NCI-H2196 treated with DMSO at 0.1 percent for 48 hours (cell line): ENCODE measurements around the gene PRRX2.
A peak's percentile ranks its signal among the peaks of the same experiment; 100 is the strongest.
"Not testable (repeated sequence)": the region's sequence is repeated elsewhere in the genome, so short reads cannot be mapped to it uniquely, and the experiment has no call there.

Source experiments
- DNase-seq: peaks from one replicate; lab custom pipeline; 2025; ENCODE audit not compliant: unreplicated experiment; lab: John Stamatoyannopoulos, UW

PRRX2 gene

DNA sequence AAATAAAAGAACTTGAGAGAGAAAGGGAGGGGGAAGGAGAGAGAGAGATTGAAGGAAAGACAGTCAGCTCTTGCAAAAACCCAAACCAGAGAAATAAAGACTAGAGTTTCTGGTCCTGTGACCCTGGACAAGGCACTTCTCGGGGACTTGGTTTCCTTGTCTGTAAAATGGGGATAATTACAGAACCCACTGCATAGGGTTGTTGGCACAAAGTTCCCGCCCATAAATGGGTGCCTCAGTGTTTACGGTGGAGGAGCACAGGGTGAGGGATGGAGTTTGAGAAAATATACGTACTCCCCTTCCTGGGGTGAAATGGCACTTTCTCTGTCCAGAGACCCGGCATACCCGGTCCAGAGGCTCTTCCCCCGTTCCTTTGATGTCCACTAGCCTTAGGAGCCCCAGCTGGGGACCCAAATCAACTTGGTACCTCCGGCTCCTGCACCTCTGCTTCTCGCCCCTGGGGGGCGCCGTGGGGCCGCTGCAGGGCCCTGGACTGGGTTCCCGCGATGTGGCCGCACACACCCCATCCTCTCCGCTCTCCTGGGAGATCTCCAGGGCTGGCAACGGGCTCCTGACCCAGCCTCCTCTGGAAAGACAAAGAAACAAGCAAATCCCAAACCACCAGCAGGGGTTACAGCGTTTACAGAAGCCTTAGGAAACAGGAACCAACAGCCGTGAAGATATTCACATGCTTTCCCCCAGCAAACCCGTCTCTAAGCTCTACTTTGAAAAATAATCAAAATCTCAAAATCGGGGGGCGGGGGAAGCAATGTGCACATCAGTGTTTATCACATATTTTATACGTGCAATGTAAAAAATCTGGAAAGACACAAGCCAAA lies 61.1 kb downstream of the PRRX2 start:
- DNase-seq, result peak; percentile 42

DNA sequence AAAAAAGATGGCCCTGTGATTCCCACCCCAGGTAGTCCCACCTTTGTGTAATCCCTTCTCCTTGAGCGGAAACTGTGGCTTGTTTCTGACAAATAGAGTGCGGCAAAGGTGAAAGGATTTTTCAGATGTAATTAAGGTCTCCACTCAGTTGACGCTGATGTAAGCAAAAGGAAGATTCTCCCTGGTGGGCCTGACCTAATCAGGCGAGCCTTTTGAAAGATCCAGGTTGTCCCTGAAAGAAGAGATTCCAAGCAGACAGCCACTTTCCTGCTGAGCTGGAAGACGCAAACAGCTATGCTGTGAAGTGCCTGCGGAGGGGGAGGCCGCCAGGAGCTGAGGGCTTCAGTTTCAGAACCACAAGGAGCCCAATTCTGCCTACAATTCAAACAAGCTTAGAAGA lies 63.3 kb downstream of the PRRX2 start:
- no peak for DNase-seq

DNA sequence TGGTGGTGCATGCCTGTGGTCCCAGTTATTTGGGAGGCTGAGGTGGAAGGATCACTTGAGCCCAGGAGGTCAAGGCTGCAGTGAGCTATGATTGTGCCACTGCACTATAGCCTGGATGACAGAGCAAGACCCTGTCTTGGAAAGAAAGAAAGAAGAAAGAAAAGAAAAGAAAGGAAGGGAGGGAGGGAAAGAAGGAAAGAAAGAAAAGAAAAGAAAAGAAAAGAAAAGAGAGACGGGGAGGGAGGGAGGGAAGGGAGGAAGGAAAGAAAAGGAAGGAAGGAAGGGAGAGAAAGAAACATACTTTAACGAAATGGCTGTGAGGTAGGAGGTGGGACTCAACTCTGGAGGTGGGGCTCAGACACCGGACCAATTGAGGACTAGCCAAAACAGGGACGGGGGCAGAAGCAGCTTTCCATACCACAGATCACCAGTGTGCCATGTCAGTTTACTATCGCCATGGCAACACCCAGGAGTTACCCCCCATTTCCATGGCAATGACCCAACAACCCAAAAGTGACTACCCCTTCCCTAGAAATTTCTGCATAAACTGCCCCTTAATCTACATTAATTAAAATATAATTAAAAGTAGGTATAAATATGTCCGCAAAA lies 66.1 kb downstream of the PRRX2 start:
- DNase-seq, result no peak

DNA sequence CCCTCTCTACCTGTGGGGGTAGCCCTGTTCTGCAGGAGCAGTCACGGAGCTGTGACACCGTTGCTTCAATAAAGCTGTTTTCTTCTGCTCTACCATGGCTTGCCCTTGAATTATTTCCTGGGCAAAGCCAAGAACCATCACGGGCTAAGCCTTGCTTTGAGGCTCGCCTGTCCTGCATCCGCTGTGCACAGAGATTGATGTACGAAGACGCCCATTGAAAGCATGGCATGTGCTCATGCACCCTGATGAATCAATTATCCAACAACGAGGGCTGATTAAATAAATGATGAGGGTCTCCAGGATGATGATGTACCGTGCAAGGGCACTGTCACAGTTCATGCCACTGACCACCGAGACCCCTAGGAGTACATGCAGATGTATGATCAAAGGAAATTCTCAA lies 66.7 kb downstream of the PRRX2 start:
- DNase-seq, result no peak

DNA sequence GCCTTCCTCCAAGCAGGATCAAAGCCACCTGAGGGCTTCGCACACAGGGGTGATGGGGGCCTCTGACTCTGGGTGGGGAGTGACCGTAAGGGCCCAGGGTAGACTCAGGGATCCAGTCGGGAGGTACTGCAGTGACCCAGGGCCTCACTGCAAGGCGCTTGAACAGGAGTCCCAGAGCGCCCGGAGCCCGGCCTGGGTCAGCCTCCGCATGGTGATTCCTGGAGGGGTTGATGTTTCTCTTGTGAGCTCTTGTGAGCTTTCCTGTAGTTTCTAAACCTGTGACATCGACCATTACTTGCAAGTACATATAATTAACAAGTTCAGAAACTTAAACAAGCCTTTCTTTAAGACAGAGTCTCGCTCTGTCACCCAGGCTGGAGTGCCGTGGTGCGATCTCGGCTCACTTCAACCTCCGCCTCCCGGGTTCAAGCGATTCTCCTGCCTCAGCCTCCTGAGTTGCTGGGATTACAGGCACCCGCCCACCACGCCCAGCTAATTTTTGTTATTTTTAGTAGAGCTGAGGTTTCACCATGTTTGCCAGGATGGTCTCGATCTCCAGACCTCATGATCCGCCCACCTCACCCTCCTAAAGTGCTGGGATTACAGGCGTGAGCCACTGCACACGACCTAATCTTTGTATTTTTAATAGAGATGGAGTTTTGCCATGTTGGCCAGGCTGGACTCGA lies 67.6 kb downstream of the PRRX2 start:
- DNase-seq, result no peak

DNA sequence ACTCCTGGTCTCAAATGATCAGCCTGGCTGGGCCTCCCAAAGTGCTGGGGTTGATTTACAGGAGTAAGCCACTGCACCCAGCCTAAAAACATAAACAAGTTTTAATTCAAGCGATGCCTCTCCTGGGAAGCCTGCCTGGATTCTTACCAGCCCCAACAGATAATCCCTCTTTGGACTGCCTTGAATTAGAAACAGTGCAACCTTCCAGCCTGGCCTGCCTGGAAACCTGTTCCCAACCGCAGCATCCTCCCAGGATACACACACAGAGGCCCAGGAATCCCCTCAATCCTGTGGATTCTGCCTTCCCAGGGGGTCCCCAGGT lies 68.1 kb downstream of the PRRX2 start:
- DNase-seq, result no peak

DNA sequence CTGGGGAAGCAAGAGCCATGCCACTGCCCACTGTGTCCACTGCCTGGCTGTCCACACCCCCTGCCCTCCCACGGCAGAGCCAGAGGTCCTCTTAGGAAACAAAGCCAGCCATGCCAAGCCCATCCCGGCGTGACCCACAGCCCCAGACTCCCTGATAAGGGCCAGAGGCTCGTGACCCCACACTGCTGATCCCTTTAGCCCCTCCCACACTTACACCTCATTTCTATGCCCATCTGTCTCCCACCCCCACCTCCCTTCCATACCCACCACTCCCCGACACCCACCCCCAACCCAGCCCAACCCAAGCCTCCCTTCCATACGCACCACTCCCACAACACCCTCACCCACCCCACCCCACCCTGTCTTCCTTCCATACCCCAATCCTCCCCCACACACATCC lies 70.1 kb downstream of the PRRX2 start:
- no peak for DNase-seq

DNA sequence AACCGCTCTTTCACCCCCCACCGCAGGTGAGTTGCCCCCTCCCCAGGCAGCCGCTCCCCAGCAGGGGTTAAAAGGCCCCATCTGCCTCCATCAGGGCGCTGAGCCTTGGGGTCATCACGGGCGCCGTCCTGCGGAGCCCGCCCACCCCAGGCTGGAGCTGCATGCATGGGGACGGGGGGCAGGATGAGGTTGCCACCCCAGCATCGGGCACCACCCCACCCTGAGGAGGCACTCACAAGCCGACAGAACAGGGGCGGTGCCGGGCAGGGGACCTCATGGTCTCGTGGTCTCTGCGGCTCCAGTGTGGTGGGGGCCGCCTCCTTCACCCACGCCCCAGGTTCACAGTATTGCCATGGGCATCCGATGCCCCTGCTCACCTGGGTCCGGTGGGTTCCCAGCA lies 70.9 kb downstream of the PRRX2 start:
- no peak for DNase-seq

DNA sequence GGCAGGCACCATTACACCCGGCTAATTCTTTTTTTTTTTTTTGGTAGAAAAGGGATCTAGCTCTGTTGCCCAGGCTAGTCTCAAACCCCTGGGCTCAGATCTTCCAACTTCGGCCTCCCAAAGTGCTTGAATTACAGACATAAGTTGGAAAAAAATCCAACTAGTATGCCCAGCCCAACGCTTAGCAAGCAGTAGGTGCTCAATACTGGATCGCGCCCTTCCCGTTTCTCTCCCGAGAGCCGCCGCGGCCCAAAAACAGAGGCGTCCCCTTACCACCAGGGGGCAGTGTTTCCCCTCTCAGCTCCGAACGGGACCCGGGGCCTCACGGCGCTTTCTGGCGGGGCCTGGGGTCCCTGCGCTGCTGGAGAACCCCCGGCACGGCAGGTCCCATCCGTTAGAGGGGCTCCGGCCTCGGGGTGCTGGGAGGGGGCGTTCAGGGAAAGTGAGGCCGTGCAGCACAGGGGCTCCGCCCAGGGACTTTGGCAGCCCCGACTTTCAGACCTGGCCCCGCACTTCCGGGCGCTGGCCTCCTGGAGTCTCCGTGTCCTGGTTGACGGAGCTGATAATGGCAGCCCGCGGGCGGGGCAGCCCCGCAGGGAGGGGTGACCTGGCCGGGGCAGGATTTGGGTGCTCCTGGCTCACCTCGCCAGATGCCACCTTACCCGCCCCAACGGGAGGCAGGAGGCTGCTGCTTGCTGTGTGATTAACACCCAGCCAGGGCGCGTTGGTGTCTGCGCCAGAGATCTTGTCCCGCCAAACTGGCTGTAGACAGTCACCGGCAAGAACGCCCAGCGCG lies 72.2 kb downstream of the PRRX2 start:
- DNase-seq, result peak; percentile 65

DNA sequence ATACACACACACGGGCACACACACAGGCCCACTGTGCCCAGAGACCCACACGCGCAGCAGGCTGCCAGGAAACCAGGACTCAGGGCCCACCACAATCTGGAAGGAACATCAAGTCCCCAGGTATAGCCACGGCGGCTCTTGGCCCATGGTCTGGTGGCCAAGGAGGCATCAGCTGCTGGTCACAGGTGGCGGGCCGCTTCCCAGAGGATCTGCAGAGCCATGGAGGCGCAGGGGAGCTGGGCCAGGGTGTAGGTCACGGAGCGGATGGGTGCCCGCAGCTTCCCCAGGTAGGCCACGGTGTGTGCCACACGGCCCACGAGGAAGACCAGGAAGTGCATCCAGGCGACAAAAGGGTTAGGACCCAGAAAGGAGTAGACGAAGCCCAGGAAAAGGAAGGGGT lies 74.0 kb downstream of the PRRX2 start:
- no peak for DNase-seq

DNA sequence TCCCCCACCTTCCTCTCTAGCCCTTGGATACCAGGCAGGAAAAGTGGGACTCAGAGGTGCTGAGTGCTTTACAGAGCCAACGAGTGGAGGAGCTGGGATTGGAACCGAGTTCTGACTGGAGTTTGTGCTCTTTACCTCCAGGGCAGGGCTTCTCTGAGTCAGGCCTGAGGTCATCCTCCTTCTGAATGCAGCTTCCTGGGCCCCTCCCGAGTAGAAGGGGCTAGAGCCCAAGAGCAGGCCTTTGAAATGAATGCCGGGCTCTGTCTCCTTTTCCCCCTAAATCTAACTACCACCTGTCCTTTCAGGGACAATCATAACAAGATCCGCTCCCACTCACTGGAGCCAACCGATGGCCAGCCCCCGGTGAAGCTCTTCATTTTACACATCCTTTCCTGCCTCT lies 74.7 kb downstream of the PRRX2 start:
- DNase-seq, result no peak

DNA sequence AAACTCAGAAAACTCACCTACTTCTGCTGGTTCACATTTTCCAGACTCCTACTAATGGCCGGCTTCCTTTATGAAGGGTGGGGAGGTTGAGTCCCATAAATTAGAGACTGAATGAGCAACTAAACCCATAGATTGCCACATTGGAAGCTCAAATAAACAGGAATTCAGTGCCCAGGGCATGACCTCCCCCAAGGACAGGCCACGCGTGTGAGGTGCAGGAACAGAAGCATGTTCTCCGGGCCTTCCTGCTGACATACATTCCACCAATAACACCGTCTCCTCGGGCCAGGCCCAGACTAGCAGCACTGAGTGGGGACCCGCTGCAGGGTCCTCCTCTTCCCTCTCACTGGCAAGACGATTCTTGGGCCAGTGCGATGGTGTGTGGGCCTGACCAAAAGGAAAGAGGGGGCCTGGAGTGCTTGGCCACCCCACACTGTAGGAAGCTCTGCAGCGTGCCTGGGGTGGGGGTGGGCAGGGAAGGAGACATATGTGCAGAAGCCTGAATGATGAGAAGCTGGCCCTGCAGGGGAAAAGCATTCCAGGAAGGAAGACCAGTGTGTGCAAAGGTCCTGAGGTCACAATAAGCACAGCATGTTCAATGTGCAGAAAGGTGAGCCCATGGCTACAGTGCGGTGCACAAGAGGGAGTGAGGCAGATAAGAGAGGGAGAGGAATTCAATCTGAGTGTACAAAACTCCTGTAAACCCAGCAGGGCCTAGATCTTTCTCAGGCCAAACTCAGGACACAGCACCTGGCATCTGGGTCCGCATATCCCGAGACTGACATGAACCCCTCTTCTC lies 75.4 kb downstream of the PRRX2 start:
- no peak for DNase-seq

DNA sequence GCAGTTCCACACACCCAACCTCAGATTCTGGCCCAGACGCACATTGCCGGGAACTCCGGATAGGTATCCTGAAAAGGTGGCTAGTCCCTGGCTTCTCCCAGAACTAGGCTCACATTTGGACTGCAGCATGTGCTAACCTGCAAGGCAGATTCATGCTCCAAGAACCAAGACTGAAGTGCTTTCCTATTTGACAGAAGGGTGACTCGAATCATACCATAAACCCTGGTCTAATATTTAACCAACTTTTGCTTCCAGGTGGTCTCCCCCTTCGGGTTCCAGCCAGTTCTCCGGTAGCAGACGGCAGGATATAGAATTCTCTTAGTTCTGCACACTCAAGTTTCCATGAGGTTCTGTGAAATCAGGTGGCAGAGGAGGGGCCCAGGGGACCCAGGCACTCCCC lies 79.8 kb downstream of the PRRX2 start:
- no peak for DNase-seq

DNA sequence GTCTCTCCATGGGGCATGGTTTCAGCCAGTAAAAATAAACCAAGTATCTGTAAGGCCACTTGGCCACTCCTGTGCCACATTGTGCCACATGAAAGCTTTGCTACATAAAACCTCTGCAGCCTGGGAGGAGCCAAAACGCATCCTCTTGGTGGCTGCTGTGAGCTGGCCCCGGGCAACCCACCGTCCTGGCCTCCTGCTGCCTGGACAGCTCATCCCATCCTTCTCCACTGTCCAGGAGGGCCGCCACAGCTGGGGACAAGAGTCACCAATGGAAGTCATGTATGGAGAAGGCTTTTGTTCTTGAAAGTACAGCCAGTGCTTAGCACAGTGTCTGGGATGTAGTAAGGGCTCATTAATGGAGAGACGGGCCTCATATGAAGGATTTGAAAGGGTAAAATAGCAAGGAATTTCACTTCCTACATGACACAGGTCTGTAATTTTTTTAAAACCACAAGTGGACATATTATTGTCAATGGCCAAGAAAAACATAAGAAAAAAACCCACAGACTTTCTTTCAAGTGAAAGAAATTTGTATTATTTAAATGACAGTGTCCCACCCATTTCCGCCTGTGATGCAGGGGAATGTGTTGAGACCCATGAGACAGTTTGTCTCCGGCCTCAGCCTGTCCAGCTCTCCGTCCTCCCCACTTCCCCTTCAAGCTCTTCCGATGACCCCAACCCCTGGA lies 80.8 kb downstream of the PRRX2 start:
- DNase-seq, result no peak

DNA sequence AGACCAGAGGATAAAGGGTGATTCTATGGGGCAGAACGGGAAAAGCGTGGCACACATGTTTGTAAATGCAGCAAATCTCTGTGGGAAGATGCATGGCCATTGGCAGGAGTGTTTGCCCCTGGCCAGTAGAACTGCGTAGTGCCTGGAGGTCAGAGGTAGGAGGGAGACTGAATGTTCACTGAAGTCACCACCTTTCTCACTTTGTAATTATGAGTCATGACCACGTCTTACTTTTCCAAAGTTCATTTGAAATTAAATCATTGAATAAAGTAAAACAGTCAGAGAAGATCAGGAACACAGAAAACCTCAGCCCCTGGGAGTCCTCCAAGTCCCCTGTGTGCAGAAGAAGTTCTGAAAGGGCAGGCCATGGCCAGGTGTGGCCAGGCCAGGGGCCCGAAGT lies 82.8 kb downstream of the PRRX2 start:
- DNase-seq, result no peak

DNA sequence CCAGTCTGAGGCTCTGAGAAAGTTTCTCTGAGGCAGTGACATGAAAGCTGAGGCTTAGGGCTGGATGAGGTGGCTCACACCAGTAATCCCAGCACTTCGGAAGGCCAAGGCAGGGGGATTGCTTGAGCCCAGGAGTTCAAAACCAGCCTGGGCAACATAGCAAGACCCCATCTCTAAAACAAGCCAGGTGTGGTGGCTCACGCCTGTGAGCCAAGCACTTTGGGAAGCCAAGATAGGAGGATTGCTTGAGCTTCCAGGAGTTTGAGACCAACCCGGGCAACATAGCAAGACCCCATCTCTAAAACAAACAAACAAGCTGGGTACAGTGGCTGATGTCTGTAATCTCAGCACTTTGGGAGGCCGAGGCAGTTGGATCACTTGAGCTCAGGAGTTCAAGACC lies 83.6 kb downstream of the PRRX2 start:
- DNase-seq, result not testable (repeated sequence)

DNA sequence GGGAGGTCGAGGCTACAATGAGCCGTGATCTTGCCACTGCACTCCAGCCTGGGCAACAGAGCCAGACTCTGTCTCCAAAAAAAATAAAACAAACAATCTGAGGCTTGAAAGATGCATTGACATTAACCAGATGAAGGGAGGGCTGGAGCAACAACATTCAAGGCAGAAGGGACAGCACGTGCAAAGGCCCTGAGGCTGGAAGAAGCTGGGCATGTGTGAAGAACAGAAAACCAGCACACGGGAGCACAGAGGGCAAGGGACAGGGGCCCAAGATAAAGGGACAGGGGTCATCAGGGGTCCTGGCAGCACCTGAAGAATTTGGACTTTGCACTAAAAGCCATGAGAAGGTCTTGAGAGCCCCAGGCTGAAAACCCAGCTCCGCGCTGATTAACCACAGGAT lies 84.1 kb downstream of the PRRX2 start:
- no peak for DNase-seq

DNA sequence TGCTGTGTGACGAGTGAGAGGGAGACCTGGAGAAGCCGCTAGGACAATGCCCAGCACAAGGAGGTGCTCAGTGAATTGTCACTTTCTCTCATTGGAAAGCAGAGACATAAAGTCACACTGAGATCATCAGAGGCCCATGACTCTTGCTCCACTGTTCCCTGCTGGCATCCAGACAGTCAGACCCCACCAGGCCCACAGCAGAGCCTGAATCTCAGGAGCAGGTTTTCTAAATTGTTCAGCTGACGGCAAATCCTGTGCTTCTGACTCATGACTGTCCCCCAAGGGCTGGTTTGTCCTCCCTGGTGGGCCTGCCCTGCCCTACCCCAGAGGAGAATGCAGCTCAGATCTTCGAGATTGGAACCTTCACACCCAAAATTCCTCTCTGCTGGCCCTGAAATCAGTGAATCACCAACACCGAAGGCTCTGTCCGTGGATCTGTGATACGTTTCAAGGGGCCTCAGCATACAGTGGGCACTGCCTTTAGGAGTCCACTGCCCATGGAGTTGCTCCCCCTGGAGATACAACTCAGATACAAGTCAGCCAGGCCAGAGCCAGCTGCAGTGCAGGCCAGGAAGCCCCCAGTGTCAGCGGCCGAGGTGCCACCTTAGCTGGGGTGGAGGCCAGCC lies 84.7 kb downstream of the PRRX2 start:
- DNase-seq, result no peak

DNA sequence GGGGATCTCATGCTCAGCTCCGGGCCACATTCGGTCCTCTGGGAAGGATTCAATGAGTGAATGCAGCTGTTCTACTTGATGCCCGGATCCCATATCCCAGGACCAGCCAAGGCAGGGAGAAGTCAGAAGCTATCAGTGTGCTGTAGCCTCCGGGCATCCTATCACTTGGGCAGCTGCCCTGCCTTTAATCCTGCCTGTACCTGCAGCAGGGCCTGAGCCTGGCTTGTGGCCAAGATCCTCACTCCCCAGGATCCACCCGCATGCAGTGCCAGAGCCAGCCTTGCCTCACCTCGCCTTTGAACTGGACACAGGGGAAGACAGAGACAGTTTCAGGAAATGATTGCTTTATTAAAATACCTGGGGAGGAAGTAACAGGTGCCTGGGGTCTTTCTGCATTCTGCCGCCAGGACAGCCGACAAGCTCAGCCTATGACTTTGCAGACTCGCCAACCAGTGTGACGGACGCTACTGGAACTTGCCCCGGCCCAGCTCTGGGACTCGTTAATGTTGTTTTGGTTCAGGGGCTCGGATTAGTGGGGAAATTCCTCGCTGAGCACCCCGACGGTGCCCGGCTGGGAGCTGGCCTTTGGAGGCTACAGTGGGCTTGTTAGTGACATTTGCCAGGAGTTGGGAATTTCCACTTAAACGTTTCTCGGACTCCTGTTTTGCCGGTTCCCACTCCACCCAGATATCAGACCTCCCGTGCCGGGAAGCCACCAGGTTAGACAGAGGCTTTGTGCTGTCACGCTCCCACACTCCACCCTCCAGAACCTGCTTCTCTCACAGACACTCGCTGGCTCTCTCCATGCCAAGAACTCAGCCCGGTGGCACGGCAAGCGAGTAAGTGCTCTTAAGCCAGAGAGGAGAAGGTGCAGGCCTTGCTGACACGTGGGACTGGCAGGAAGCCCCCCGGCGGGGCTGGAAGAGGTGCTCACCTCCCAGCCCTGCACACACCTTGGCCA lies 86.7 kb downstream of the PRRX2 start:
- DNase-seq, result peak; percentile 55
